ENCODE results near the gene ITPK1.
"Not testable (repeated sequence)": the region's sequence is repeated elsewhere in the genome, so short reads cannot be mapped to it uniquely, and the experiment has no call there.

The ITPK1 gene

DNA sequence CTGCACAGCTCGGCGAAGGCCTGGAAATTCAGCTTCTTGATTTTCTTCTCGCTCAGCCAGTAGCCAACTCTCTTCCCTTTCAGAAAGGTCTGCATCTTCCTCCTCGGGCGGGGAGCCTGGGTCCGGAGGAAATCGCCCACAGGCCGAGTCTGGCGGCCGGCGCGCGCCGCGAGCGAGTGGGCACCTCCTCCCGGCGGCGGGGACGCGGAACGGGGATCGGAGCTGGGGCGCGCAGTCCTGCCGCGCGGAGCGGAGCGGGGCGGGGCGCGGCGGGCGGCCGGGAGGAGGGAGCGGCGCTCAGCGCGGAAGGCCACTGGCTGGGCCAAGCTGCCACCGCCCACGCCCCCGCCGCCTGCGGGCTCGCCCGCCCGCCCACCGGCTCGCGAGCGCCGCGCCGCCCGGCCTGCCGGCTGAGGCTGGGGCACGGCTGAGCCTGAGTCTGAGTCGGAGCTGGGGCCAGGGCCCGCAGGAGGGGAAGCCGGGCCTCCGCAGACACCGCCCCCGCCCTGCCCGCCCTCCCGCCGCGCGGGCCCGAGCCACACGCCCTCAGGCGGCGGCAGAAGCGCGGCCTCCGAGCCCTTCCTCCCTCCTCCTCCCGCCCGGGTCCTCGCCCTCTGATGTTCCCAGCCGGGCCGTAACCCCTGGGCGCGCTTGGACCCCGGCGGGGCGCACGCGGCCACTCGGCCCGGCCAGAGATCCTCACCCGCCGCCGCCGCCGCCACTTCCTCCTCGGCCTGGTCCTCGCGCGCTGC, 480 bp downstream of the ITPK1 start:
- peak; percentile 98 for FAIRE-seq
- DNase-seq (ENCODE audit: insufficient read length, low spot score): peak; percentile 80
- TF ChIP-seq TAF1 (IDR thresholded peaks at IDR 0.05; ENCODE audit: low read depth, low read length) (no peak), POLR2AphosphoS5 (IDR thresholded peaks at IDR 0.05; ENCODE audit: low read depth, low read length) (no peak), SPI1 (IDR thresholded peaks at IDR 0.05; ENCODE audit: low read depth, low read length) (no peak), POU2F2 (IDR thresholded peaks at IDR 0.05; ENCODE audit: low read depth, low read length) (no peak), POLR2A (IDR thresholded peaks at IDR 0.05; ENCODE audit: low read depth, low read length) (no peak), PAX5 (IDR thresholded peaks at IDR 0.05; ENCODE audit: insufficient read depth, low read length, severe bottlenecking) (no peak)

DNA sequence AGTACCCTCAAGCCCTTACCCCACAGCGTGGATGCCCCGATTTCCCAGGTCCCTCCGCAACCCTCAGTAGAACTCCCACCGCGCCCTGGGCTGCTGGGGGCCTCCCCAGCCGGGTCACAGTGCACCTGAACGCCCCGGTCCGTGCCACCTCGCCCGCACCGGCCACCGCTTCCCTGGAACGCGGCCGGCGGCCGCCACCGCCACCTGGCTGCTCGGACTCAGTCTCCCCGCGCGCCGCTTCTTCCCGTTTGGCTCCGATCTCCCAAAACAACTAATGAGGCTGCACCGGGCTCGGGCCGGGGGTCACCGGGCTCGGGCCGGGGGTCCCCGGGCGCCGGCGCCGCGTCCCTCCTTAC, 1.0 kb downstream of the ITPK1 start:
- DNase-seq (ENCODE audit: insufficient read length, low spot score) (no peak), FAIRE-seq (no peak)
- TF ChIP-seq POLR2A (IDR thresholded peaks at IDR 0.05; ENCODE audit: low read depth, low read length) (no peak), POU2F2 (IDR thresholded peaks at IDR 0.05; ENCODE audit: low read depth, low read length) (no peak), SPI1 (IDR thresholded peaks at IDR 0.05; ENCODE audit: low read depth, low read length) (no peak), PAX5 (IDR thresholded peaks at IDR 0.05; ENCODE audit: insufficient read depth, low read length, severe bottlenecking) (no peak), TAF1 (IDR thresholded peaks at IDR 0.05; ENCODE audit: low read depth, low read length) (no peak), POLR2AphosphoS5 (IDR thresholded peaks at IDR 0.05; ENCODE audit: low read depth, low read length) (no peak)

DNA sequence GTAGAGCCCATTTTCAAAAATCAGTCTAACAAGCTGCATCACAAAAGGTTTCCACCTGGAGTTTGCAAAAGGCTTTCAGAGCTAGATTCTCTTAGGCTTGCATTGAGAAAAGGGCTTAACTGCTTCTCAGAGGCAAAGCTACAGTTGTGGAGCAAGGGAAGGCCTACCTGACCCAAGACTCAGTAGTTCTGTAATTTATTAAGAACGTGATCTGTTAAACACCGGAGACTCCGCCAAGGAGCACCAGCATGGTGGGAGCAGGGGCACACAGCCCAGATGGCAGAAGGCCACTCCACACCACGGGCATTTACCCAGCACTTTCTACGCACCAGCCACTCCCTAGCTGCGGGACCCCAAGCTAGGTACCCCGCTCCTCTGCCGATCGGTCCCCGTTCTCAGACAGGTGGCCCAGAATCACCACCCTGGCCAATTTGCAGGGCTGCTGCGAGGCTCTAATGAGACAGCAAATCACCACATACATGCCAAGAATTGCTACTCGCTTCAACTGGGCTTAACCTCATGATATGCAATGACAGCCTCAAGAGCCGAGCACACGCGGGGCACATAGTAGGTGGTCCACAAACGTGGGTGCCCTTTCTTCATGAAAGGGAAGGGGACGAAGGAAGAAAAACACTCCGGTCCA, 1.5 kb downstream of the ITPK1 start:
- no peak for DNase-seq (ENCODE audit: insufficient read length, low spot score)
- peak; percentile 76 for FAIRE-seq
- TF ChIP-seq TAF1 (IDR thresholded peaks at IDR 0.05; ENCODE audit: low read depth, low read length): no peak

DNA sequence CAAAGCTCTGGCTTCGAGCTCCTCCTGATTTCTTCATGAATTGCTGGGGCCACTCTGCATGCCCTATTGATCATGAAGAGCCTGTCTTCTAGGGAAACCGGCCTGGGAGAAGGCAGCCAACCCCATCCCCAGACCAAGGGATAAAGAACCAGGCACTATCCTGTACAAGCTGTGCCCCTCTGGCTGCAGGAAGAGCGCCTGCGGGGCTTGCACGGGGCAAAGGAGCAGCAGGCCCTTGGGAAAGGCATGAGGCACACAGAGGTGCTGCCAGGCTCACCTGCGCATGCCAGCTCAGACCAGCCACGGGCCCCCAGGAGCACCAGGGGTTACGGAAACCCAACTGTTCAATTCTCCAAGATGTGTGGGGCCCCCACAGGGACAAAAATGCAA, 2.1 kb downstream of the ITPK1 start:
- DNase-seq (ENCODE audit: insufficient read length, low spot score): no peak
- no peak for FAIRE-seq
- TF ChIP-seq PAX5 (IDR thresholded peaks at IDR 0.05; ENCODE audit: insufficient read depth, low read length, severe bottlenecking): no peak
- TF ChIP-seq POLR2A (IDR thresholded peaks at IDR 0.05; ENCODE audit: low read depth, low read length): no peak
- no peak for TF ChIP-seq SPI1 (IDR thresholded peaks at IDR 0.05; ENCODE audit: low read depth, low read length)
- no peak for TF ChIP-seq POU2F2 (IDR thresholded peaks at IDR 0.05; ENCODE audit: low read depth, low read length)
- no peak for TF ChIP-seq POLR2AphosphoS5 (IDR thresholded peaks at IDR 0.05; ENCODE audit: low read depth, low read length)
- no peak for TF ChIP-seq TAF1 (IDR thresholded peaks at IDR 0.05; ENCODE audit: low read depth, low read length)

DNA sequence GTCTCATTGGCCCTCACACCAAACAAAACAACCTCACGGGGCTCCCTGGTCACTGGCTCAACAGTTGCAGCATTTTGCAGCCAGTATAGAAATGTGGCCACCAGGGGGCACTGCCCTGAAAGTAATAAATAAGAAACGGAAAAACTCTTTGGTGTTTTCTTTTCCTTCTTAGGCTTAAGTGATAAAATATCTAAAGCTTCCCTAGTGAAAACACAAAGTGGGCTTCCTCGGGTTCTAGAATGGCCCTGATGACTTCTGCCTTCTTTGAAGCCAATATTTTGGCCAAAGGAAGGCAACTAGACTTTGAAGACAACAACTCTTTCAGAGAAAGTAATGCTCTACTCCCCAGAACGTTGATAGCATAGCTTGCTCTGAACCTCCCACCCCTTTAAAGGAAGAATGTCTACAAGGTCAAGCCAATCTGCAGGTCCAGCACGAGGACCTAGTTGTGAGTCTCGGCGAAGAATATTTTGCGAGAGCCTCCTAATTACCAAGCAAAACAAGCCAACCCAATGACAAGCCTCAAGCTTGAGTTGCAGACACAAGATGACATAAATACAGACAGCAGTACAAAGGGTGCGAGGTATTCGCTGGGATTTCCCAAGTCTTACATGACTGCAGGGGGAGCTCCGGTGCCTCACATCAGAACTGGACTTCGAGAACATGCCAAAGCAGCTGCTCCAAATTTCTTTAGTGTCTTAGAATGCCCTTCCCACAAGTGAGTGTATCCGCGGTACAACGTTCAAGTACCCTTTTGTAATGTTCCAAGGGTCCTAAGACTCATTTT, 2.6 kb downstream of the ITPK1 start:
- FAIRE-seq (peak; percentile 61), DNase-seq (ENCODE audit: insufficient read length, low spot score) (no peak)
- no peak for TF ChIP-seq POU2F2 (IDR thresholded peaks at IDR 0.05; ENCODE audit: low read depth, low read length)
- no peak for TF ChIP-seq TAF1 (IDR thresholded peaks at IDR 0.05; ENCODE audit: low read depth, low read length)
- no peak for TF ChIP-seq PAX5 (IDR thresholded peaks at IDR 0.05; ENCODE audit: insufficient read depth, low read length, severe bottlenecking)
- TF ChIP-seq POLR2AphosphoS5 (IDR thresholded peaks at IDR 0.05; ENCODE audit: low read depth, low read length): no peak
- TF ChIP-seq POLR2A (IDR thresholded peaks at IDR 0.05; ENCODE audit: low read depth, low read length): no peak

DNA sequence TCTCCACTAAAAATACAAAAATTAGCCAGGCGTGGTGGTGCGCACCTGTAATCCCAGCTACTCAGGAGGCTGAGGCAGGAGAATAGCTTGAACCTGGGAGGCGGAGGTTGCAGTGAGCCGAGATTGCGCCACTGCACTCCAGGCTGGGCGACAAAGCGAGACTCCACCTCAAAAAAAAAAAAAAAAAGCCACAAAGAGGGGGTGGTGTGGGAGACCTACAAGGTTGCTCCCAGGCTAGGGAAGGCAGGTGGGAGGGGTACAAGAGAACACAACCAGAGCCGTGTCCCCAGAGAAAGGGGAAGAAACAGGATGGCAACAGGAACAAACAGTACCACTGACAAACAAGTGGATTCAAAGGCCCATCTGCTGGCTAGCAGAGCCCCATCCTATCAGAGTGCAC, 4.2 kb downstream of the ITPK1 start:
- not testable (repeated sequence) for DNase-seq (ENCODE audit: insufficient read length, low spot score); FAIRE-seq

DNA sequence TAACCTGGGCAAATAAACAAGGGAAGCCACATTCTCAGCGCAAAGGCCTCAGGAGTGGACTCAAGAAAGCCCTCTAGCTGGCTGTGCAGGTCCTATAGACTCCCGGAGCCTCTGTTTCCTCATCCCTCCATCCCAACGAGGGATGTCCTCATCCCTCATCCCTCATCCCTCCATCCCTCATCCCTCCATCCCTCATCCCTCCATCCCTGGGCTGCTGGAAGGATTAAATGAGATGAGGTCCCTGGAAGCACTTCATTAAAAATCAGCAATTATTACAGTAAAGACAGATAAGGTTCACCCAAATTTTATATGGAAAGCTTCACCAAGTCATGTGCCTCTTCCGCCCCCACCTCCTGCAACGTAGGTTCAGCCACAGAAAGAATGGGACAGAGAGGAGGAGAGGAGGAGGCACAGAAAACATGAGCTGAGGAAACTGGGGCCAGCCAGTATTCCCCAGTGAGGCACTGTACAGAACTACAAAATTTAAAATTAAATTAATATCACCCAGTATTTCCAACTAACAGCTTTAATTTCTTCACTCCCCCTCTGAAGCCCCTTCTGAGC, 4.8 kb downstream of the ITPK1 start:
- no peak for TF ChIP-seq POLR2A (IDR thresholded peaks at IDR 0.05; ENCODE audit: low read depth, low read length)
- TF ChIP-seq POU2F2 (IDR thresholded peaks at IDR 0.05; ENCODE audit: low read depth, low read length): no peak
- TF ChIP-seq POLR2AphosphoS5 (IDR thresholded peaks at IDR 0.05; ENCODE audit: low read depth, low read length): no peak
- TF ChIP-seq SPI1 (IDR thresholded peaks at IDR 0.05; ENCODE audit: low read depth, low read length): no peak
- TF ChIP-seq TAF1 (IDR thresholded peaks at IDR 0.05; ENCODE audit: low read depth, low read length): no peak
- TF ChIP-seq PAX5 (IDR thresholded peaks at IDR 0.05; ENCODE audit: insufficient read depth, low read length, severe bottlenecking): no peak
- DNase-seq (ENCODE audit: insufficient read length, low spot score) (no peak), FAIRE-seq (no peak)

DNA sequence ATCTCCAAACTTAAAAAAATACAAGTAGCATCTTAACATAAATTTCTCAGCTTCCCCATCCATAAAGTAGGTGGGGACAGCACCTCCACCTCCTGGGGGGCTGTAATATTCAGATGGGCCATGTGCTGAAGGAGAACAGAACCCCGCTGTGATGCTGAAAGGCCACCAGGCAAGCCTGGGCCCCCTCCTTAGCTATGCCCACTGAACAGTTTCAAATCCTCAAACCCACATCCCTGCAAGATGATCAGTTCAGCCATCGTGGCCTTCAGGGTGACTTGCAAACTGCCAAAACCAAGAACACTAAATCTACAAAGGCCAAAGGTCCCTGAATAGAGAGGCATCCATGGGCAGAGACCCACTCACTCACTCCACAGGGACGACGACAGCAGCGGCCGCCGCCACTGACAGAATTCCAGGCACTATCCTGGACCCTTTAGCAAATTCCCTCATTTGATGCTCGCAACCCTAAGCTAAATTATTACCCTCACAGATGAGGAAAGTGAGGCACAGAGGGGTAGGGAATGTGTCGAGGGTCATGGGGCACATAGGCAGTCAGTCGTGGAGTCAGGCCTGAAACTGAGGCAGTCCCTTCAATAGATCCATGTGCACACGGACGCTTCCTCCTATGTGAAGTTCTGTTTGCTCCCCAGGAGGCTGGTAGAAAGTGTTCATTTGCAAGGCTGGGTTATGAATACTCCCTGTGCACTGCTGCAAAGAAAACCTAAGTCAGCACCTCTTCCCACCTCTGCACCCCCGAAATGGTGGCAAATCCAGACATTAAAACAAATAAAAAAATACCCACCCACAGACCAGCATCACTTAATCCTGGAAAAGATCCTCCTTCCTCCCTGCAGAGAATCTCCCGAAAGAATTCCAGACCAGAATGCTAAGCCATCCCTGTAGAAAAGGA, 5.9 kb downstream of the ITPK1 start:
- DNase-seq (ENCODE audit: insufficient read length, low spot score) (no peak), FAIRE-seq (no peak)
- TF ChIP-seq TAF1 (IDR thresholded peaks at IDR 0.05; ENCODE audit: low read depth, low read length) (no peak), POLR2AphosphoS5 (IDR thresholded peaks at IDR 0.05; ENCODE audit: low read depth, low read length) (no peak), SPI1 (IDR thresholded peaks at IDR 0.05; ENCODE audit: low read depth, low read length) (peak; percentile 55)

DNA sequence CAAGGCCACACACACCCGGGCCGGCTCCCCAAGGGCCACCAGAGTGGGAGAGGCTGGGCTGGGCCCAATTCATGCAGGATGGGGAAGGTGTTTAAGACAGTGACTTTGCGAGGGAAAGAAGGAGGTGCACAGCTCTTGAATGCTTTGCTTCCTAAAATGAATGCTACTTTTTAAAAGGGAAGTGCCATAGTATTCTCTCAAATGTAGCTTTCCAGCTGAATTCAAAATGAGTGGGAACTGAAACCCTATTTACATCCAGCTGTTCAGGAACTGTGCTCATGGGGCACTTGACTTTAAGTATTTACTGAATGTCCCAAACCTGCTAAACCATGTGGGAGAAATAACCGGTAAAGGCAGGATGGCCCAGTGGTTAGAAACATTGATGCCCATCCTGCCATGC, 7.6 kb downstream of the ITPK1 start:
- DNase-seq (ENCODE audit: insufficient read length, low spot score) (no peak), FAIRE-seq (no peak)
- TF ChIP-seq POU2F2 (IDR thresholded peaks at IDR 0.05; ENCODE audit: low read depth, low read length) (no peak), SPI1 (IDR thresholded peaks at IDR 0.05; ENCODE audit: low read depth, low read length) (peak; percentile 32; the same call in 1 of the 2 replicates)
